Right atrium auricular region (tissue), 2 donors: ENCODE results near the gene SLIT1. TPM values are rescaled to one million over a fixed set of nuclear protein-coding genes. Genes with fewer than 3 reads are reported as not detected.

Source experiments
- DNase-seq: peaks from one replicate; pipeline ENCODE4 v3.0.0-alpha.2; 2019; ENCODE audit warnings: low spot score
- H3K27ac ChIP-seq, 2 donors: fragments of 200-600 bp; sonication (generic); 1 replicate in 1 of 2; 2 replicates in 1 of 2; pipeline ENCODE4 v1.5.1; 2016 to 2019
- H3K27me3 ChIP-seq, 2 donors: fragments of 200-600 bp; sonication (generic); one replicate each; pipeline versions ENCODE4 v1.5.1 to v1.6.0; 2017 to 2019
- H3K36me3 ChIP-seq: fragments of 200-600 bp; sonication (generic); one replicate; pipeline ENCODE4 v1.5.1; 2016
- H3K4me1 ChIP-seq, 2 donors: fragments of 200-600 bp; sonication (generic); one replicate each; pipeline versions ENCODE4 v1.5.1 to v1.6.0; 2017 to 2019
- H3K4me3 ChIP-seq, 2 donors: fragments of 200-600 bp; sonication (generic); 1 replicate in 1 of 2; 2 replicates in 1 of 2; pipeline ENCODE4 v1.5.1; 2017 to 2019; ENCODE audit warnings: mild to moderate bottlenecking in 1 of 2, moderate library complexity in 1 of 2
- H3K9me3 ChIP-seq, 2 donors: fragments of 200-600 bp; sonication (generic); one replicate each; pipeline ENCODE4 v1.5.1; 2019
- CTCF ChIP-seq, 2 donors: fragments of 200-600 bp; sonication (generic); IDR thresholded peaks; one replicate each; pipeline ENCODE4 v1.5.1; 2019; ENCODE audit warnings: antibody characterized with exemption in 2 of 2
- total RNA-seq, 2 donors: library from RNA; depleted of rRNA; stranded (reverse); fragments of >200 nt; gene quantifications; one replicate each; pipeline ENCODE4 v1.1.0, GENCODE V29; 2016

Gene SLIT1
- total RNA-seq, 2 donors from 2014 or later, result not detected

GRCh38 chr10:97134110-97134509 lies 51.6 kb downstream of the SLIT1 start:
- H3K9me3 ChIP-seq, result no peaks in the 10 kb centered on the region
- no peak for DNase-seq
- no peaks in the 10 kb centered on the region for H3K27me3 ChIP-seq
- H3K4me3 ChIP-seq, result no peak overlapping the region
- no peaks in the 10 kb centered on the region for H3K36me3 ChIP-seq
- no peaks in the 10 kb centered on the region for H3K4me1 ChIP-seq
- no peak for TF ChIP-seq CTCF (IDR thresholded peaks at IDR 0.05)
- H3K27ac ChIP-seq, result no peak overlapping the region

GRCh38 chr10:97132273-97132672 lies 53.5 kb downstream of the SLIT1 start:
- TF ChIP-seq CTCF (IDR thresholded peaks at IDR 0.05), result no peak
- H3K4me1 ChIP-seq, result no peaks in the 10 kb centered on the region
- no peak for DNase-seq
- no peak overlapping the region for H3K27ac ChIP-seq
- H3K27me3 ChIP-seq, result no peaks in the 10 kb centered on the region
- H3K9me3 ChIP-seq, result no peaks in the 10 kb centered on the region
- no peaks in the 10 kb centered on the region for H3K36me3 ChIP-seq
- H3K4me3 ChIP-seq, result no peak overlapping the region

GRCh38 chr10:97131666-97132065 lies 54.1 kb downstream of the SLIT1 start:
- no peak for TF ChIP-seq CTCF (IDR thresholded peaks at IDR 0.05)
- H3K36me3 ChIP-seq, result no peaks in the 10 kb centered on the region
- H3K4me3 ChIP-seq, result no peak overlapping the region
- no peaks in the 10 kb centered on the region for H3K9me3 ChIP-seq
- H3K27ac ChIP-seq, result no peak overlapping the region
- H3K27me3 ChIP-seq, result no peaks in the 10 kb centered on the region
- DNase-seq, result no peak
- no peaks in the 10 kb centered on the region for H3K4me1 ChIP-seq

- Histone ChIP-seq H3K9me3 (no peaks in the 10 kb centered on the region), H3K27me3 (no peaks in the 10 kb centered on the region), H3K27ac (no peak overlapping the region), H3K36me3 (no peaks in the 10 kb centered on the region), H3K4me1 (no peaks in the 10 kb centered on the region), H3K4me3 (no peak overlapping the region)
- no peak for TF ChIP-seq CTCF (IDR thresholded peaks at IDR 0.05)
- DNase-seq, result no peak
These were observed 54.6 kb downstream of the SLIT1 start for GRCh38 chr10:97131181-97131628.

- Histone ChIP-seq H3K4me1 (no peaks in the 10 kb centered on the region), H3K36me3 (no peaks in the 10 kb centered on the region), H3K4me3 (no peak overlapping the region), H3K27me3 (no peaks in the 10 kb centered on the region), H3K9me3 (no peaks in the 10 kb centered on the region), H3K27ac (no peak overlapping the region)
- no peak for DNase-seq
- TF ChIP-seq CTCF (IDR thresholded peaks at IDR 0.05), result no peak
These were observed 56.1 kb downstream of the SLIT1 start for GRCh38 chr10:97129666-97130065.

GRCh38 chr10:97128516-97129154 lies 57.1 kb downstream of the SLIT1 start:
- no peak overlapping the region for H3K27ac ChIP-seq
- no peaks in the 10 kb centered on the region for H3K4me1 ChIP-seq

More at GRCh38 chr10:97128516-97129154, 57.1 kb downstream of the SLIT1 start:
- Histone ChIP-seq H3K4me3 (no peak overlapping the region), H3K9me3 (no peaks in the 10 kb centered on the region), H3K36me3 (no peaks in the 10 kb centered on the region), H3K27me3 (no peaks in the 10 kb centered on the region)
- TF ChIP-seq CTCF (IDR thresholded peaks at IDR 0.05), result no peak
- no peak for DNase-seq
